WTC11 (cell line): Measurements from ENCODE around the gene U2SURP. TPM values are rescaled to one million over a fixed set of nuclear protein-coding genes. Genes with fewer than 3 reads are reported as not detected.

ENCODE experiments used
- ATAC-seq: fragments of 200-7000 bp; cut with Tn5 transposase; 2 replicates; pipeline ENCODE4 v1.10.0; 2021; ENCODE audit warnings: mild to moderate bottlenecking, moderate library complexity
- CTCF ChIA-PET: fragments of 300-600 bp; sonication (Branson Sonifier 250); formaldehyde crosslinking; loops from one replicate; lab custom pipeline; 2021; ENCODE audit warnings: antibody characterized with exemption; lab: Charles Lee
- POLR2A ChIA-PET: fragments of 350-600 bp; sonication (Branson Sonifier 250); formaldehyde crosslinking; loops from one replicate; lab custom pipeline; 2021; ENCODE audit warnings: antibody characterized with exemption; lab: Charles Lee
- DNase-seq: peaks from one replicate; pipeline ENCODE4 v3.0.0; 2021; ENCODE audit warnings: low spot score
- H3K27ac Mint-ChIP-seq: 2 replicates; pipeline ENCODE4 v1.8.0; 2021; ENCODE audit warnings: mixed read lengths
- H3K27me3 Mint-ChIP-seq: 2 replicates; pipeline ENCODE4 v1.8.0; 2021; ENCODE audit warnings: low read depth, mild to moderate bottlenecking, moderate library complexity, mixed read lengths
- H3K36me3 Mint-ChIP-seq: 2 replicates; pipeline ENCODE4 v1.8.0; 2021; ENCODE audit warnings: mixed read lengths
- H3K4me1 Mint-ChIP-seq: 2 replicates; pipeline ENCODE4 v1.8.0; 2022; ENCODE audit warnings: mixed read lengths
- H3K4me3 Mint-ChIP-seq: 2 replicates; pipeline ENCODE4 v1.8.0; 2021; ENCODE audit warnings: mild to moderate bottlenecking, moderate library complexity, mixed read lengths
- H3K9me3 Mint-ChIP-seq: 2 replicates; pipeline ENCODE4 v1.8.0; 2021; ENCODE audit warnings: mixed read lengths
- ARID4B ChIP-seq: sonication (generic); formaldehyde crosslinking; IDR thresholded peaks from 2 replicates; pipeline ENCODE4 v1.8.0; 2023; ENCODE audit warnings: missing genetic modification reagents, mild to moderate bottlenecking, borderline replicate concordance
- ATF3 ChIP-seq: sonication (generic); formaldehyde crosslinking; conservative IDR thresholded peaks from 2 replicates; pipeline ENCODE4 v1.8.1; 2022; ENCODE audit warnings: mild to moderate bottlenecking, missing genetic modification reagents
- ATF6 ChIP-seq: sonication (generic); formaldehyde crosslinking; IDR thresholded peaks from 2 replicates; pipeline ENCODE4 v1.8.1; 2023; ENCODE audit warnings: mild to moderate bottlenecking, missing genetic modification reagents
- CREB1 ChIP-seq: sonication (generic); formaldehyde crosslinking; IDR thresholded peaks from 2 replicates; pipeline ENCODE4 v1.8.0; 2023; ENCODE audit warnings: mild to moderate bottlenecking, missing genetic modification reagents
- ELF4 ChIP-seq: sonication (generic); formaldehyde crosslinking; IDR thresholded peaks from 2 replicates; pipeline ENCODE4 v1.8.1; 2022; ENCODE audit warnings: low read depth, mild to moderate bottlenecking, moderate library complexity, missing genetic modification reagents
- ERG ChIP-seq: fragments of 250-450 bp; sonication (Bioruptor Pico); IDR thresholded peaks from 2 replicates; pipeline ENCODE4 v1.8.0; 2021; ENCODE audit warnings: mild to moderate bottlenecking
- FOXK1 ChIP-seq: sonication (generic); formaldehyde crosslinking; IDR thresholded peaks from 2 replicates; pipeline ENCODE4 v1.8.0; 2022; ENCODE audit warnings: mild to moderate bottlenecking, moderate library complexity, missing genetic modification reagents
- FOXP1 ChIP-seq: sonication (generic); formaldehyde crosslinking; IDR thresholded peaks from 2 replicates; pipeline ENCODE4 v1.8.0; 2022; ENCODE audit warnings: missing genetic modification reagents, mild to moderate bottlenecking, moderate library complexity, borderline replicate concordance
- GRHL2 ChIP-seq: fragments of 250-450 bp; sonication (Bioruptor Pico); IDR thresholded peaks from 2 replicates; pipeline ENCODE4 v1.8.0; 2022; ENCODE audit warnings: mild to moderate bottlenecking, moderate library complexity; ENCODE audit not compliant: insufficient replicate concordance, severe bottlenecking
- HMGXB4 ChIP-seq: sonication (generic); formaldehyde crosslinking; IDR thresholded peaks from 2 replicates; pipeline ENCODE4 v1.8.1; 2023; ENCODE audit warnings: mild to moderate bottlenecking, moderate library complexity, missing genetic modification reagents
- JAZF1 ChIP-seq: fragments of 250-450 bp; sonication (Bioruptor Pico); IDR thresholded peaks from 2 replicates; pipeline ENCODE4 v1.9.0; 2021; ENCODE audit warnings: moderate library complexity, mild to moderate bottlenecking, inconsistent platforms
- MXD4 ChIP-seq: fragments of 250-450 bp; sonication (Bioruptor Pico); IDR thresholded peaks from 2 replicates; pipeline ENCODE4 v1.8.0; 2021; ENCODE audit warnings: mild to moderate bottlenecking, moderate library complexity, borderline replicate concordance
- MYBL2 ChIP-seq: sonication (generic); formaldehyde crosslinking; IDR thresholded peaks from 2 replicates; pipeline ENCODE4 v1.8.1; 2023; ENCODE audit warnings: mild to moderate bottlenecking, moderate library complexity, missing genetic modification reagents
- NR1H2 ChIP-seq: sonication (generic); formaldehyde crosslinking; IDR thresholded peaks from 2 replicates; pipeline ENCODE4 v1.9.0; 2021; ENCODE audit warnings: mild to moderate bottlenecking, moderate library complexity, missing genetic modification reagents
- PREB ChIP-seq: sonication (generic); formaldehyde crosslinking; IDR thresholded peaks from 2 replicates; pipeline ENCODE4 v1.8.1; 2022; ENCODE audit warnings: mild to moderate bottlenecking, missing genetic modification reagents, moderate library complexity, borderline replicate concordance
- SP1 ChIP-seq: sonication (generic); formaldehyde crosslinking; conservative IDR thresholded peaks from 2 replicates; pipeline ENCODE4 v1.8.1; 2022; ENCODE audit warnings: missing genetic modification reagents
- TCF7 ChIP-seq: sonication (generic); formaldehyde crosslinking; IDR thresholded peaks from 2 replicates; pipeline ENCODE4 v1.8.0; 2022; ENCODE audit warnings: mild to moderate bottlenecking, low read depth, missing genetic modification reagents, moderate library complexity
- USF1 ChIP-seq: sonication (generic); formaldehyde crosslinking; IDR thresholded peaks from 2 replicates; pipeline ENCODE4 v1.8.0; 2022; ENCODE audit warnings: mild to moderate bottlenecking, missing genetic modification reagents
- USF2 ChIP-seq: sonication (generic); formaldehyde crosslinking; IDR thresholded peaks from 2 replicates; pipeline ENCODE4 v1.8.1; 2023; ENCODE audit warnings: mild to moderate bottlenecking, missing genetic modification reagents, moderate library complexity
- ZNF219 ChIP-seq: sonication (generic); formaldehyde crosslinking; IDR thresholded peaks from 2 replicates; pipeline ENCODE4 v1.8.0; 2023; ENCODE audit warnings: missing genetic modification reagents, mild to moderate bottlenecking, borderline replicate concordance
- ZNF423 ChIP-seq: fragments of 250-450 bp; sonication (Bioruptor Pico); IDR thresholded peaks from 2 replicates; pipeline ENCODE4 v2.1.2; 2022; ENCODE audit warnings: mild to moderate bottlenecking, moderate library complexity
- ZNF512 ChIP-seq: sonication (generic); formaldehyde crosslinking; IDR thresholded peaks from 2 replicates; pipeline ENCODE4 v1.8.1; 2022; ENCODE audit warnings: missing genetic modification reagents, borderline replicate concordance
- total RNA-seq: library from RNA; stranded (reverse); gene quantifications from 3 replicates; pipeline ENCODE4 v1.2.3, GENCODE V29; 2021

Gene U2SURP
- total RNA-seq, 1 experiment from 2014 or later: 133 TPM

GRCh38 chr3:143099690-143100089 is 98.3 kb downstream of the U2SURP start:
- DNase-seq (no peak), ATAC-seq (no peak)
- H3K4me3 Mint-ChIP-seq: no peak overlapping the region
- H3K36me3 Mint-ChIP-seq: peaks cover 21% of the 10 kb centered on the region
- POLR2A ChIA-PET: no interaction called here
- peaks cover 35% of the 10 kb centered on the region for H3K9me3 Mint-ChIP-seq
- TF ChIP-seq FOXP1 (CRISPR knock-in tag) (no peak), MXD4 (CRISPR knock-in tag) (no peak), USF1 (CRISPR knock-in tag) (no peak), ZNF512 (CRISPR knock-in tag) (no peak), TCF7 (CRISPR knock-in tag) (no peak), ATF3 (CRISPR knock-in tag) (no peak), JAZF1 (no peak), FOXK1 (CRISPR knock-in tag) (no peak), PREB (CRISPR knock-in tag) (no peak), NR1H2 (CRISPR knock-in tag) (no peak), CREB1 (CRISPR knock-in tag) (no peak), ZNF219 (CRISPR knock-in tag) (no peak), ELF4 (no peak), ZNF423 (no peak), MYBL2 (CRISPR knock-in tag) (no peak)
- peaks cover 6% of the 10 kb centered on the region for H3K4me1 Mint-ChIP-seq
- CTCF ChIA-PET: no interaction called here
- H3K27me3 Mint-ChIP-seq: no peaks in the 10 kb centered on the region; the same call in 1 of the 2 replicates
- H3K27ac Mint-ChIP-seq: no peak overlapping the region

- CTCF ChIA-PET: no interaction called here
- Mint-ChIP-seq H3K4me3 (no peak overlapping the region), H3K36me3 (peaks cover 29% of the 10 kb centered on the region), H3K27me3 (no peaks in the 10 kb centered on the region; the same call in 1 of the 2 replicates), H3K27ac (no peak overlapping the region), H3K4me1 (peaks cover 6% of the 10 kb centered on the region), H3K9me3 (peaks cover 43% of the 10 kb centered on the region)
- POLR2A ChIA-PET: no interaction called here
- DNase-seq (no peak), ATAC-seq (no peak)
- no peak for TF ChIP-seq ATF6 (CRISPR knock-in tag)
- TF ChIP-seq ARID4B (CRISPR knock-in tag): no peak
- no peak for TF ChIP-seq HMGXB4 (CRISPR knock-in tag)
- TF ChIP-seq GRHL2: no peak
- TF ChIP-seq ERG (CRISPR knock-in tag): no peak
- no peak for TF ChIP-seq SP1 (CRISPR knock-in tag)
- TF ChIP-seq USF2 (CRISPR knock-in tag): no peak
Measured at GRCh38 chr3:143100451-143100850, 99.1 kb downstream of the U2SURP start.
